ENCODE results near the gene LGR5.
"Not testable (repeated sequence)": the region's sequence is repeated elsewhere in the genome, so short reads cannot be mapped to it uniquely, and the experiment has no call there.

Gene LGR5

GRCh38 chr12:71478270-71478669 is 38.7 kb downstream of the LGR5 start:
- DNase-seq (ENCODE audit: low read depth), result no peak
- TF ChIP-seq, protein P1, sequence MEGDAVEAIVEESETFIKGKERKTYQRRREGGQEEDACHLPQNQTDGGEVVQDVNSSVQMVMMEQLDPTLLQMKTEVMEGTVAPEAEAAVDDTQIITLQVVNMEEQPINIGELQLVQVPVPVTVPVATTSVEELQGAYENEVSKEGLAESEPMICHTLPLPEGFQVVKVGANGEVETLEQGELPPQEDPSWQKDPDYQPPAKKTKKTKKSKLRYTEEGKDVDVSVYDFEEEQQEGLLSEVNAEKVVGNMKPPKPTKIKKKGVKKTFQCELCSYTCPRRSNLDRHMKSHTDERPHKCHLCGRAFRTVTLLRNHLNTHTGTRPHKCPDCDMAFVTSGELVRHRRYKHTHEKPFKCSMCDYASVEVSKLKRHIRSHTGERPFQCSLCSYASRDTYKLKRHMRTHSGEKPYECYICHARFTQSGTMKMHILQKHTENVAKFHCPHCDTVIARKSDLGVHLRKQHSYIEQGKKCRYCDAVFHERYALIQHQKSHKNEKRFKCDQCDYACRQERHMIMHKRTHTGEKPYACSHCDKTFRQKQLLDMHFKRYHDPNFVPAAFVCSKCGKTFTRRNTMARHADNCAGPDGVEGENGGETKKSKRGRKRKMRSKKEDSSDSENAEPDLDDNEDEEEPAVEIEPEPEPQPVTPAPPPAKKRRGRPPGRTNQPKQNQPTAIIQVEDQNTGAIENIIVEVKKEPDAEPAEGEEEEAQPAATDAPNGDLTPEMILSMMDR (IDR thresholded peaks at IDR 0.05; ENCODE audit: insufficient read depth, low read depth, low read length, missing control alignments), result no peak
- H3K4me3 ChIP-seq (ENCODE audit: low read length), result no peak overlapping the region

DNA sequence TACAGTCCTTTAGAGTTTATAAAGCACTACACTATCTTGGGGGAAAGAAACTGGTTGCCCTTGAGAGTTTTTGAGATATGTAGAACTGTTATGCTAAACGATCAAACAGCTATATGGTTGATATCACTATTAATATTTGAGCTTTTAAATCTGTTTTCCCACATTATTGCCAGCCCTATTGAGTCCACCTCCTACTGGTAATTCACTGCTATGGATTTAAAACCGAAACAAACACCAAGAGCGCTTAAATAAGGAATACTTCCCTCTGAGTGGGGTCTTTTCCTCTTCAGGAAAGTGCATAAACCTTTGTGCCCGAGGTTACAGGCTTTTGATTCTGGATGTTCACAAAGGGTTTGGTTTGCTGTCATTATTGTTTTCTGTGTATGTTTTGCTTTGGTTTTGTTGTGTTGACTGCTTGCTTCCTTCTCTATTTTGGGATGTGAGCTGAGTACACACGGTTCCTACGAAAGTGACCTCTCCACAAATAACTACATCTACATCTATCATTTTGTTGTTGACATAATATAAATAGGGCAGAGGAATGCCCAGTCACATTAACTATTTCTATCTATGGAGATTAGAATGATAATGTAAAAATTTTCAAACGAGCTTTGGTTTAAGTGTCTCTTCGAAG is 44.8 kb downstream of the LGR5 start:
- TF ChIP-seq, protein P1 (IDR thresholded peaks at IDR 0.05; ENCODE audit: insufficient read depth, low read depth, low read length, missing control alignments), result no peak
- no peak overlapping the region for H3K4me3 ChIP-seq (ENCODE audit: low read length)
- no peak for DNase-seq (ENCODE audit: low read depth)

DNA sequence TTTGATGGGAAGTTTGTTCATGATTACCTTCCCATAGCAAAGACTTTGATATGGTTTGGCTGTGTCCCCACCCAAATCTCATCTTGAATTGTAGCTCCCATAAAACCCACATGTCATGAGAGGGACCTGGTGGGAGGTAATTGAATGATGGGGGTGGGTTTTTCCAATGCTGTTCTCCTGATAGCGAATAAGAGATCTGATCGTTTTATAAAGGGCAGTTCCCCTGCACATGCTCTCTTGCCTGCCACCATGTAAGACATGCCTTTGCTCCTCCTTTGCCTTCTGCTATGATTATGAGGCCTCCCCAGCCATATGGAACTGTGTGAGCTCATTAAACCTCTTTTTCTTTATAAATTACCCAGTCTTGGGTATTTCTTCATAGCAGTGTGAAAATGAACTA is 51.2 kb downstream of the LGR5 start:
- not testable (repeated sequence) for H3K4me3 ChIP-seq (ENCODE audit: low read length); DNase-seq (ENCODE audit: low read depth)

GRCh38 chr12:71492604-71493003 is 53.0 kb downstream of the LGR5 start:
- no peak for DNase-seq (ENCODE audit: low read depth)
- TF ChIP-seq, protein P1 (IDR thresholded peaks at IDR 0.05; ENCODE audit: insufficient read depth, low read depth, low read length, missing control alignments), result no peak
- no peak overlapping the region for H3K4me3 ChIP-seq (ENCODE audit: low read length)

DNA sequence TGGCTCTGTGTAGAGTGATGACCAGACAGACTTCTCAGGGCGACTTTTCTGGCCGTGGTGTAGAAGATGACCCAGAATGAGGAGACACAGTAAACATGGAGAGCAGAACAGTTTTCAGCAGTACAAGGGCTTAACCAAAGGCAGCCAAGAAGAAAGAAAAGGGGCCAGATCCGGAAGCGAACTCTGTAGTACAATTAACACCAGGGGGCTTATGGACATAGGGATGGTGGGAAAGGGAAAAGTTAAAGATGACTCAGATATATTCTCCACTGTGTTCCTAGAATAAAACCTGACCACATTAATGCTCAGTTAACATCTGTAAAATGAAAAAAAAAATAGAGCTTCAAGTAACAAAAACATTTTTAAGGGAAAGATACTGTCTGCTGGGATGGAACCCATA is 60.2 kb downstream of the LGR5 start:
- TF ChIP-seq, protein P1 (IDR thresholded peaks at IDR 0.05; ENCODE audit: insufficient read depth, low read depth, low read length, missing control alignments), result no peak
- no peak overlapping the region for H3K4me3 ChIP-seq (ENCODE audit: low read length)

DNA sequence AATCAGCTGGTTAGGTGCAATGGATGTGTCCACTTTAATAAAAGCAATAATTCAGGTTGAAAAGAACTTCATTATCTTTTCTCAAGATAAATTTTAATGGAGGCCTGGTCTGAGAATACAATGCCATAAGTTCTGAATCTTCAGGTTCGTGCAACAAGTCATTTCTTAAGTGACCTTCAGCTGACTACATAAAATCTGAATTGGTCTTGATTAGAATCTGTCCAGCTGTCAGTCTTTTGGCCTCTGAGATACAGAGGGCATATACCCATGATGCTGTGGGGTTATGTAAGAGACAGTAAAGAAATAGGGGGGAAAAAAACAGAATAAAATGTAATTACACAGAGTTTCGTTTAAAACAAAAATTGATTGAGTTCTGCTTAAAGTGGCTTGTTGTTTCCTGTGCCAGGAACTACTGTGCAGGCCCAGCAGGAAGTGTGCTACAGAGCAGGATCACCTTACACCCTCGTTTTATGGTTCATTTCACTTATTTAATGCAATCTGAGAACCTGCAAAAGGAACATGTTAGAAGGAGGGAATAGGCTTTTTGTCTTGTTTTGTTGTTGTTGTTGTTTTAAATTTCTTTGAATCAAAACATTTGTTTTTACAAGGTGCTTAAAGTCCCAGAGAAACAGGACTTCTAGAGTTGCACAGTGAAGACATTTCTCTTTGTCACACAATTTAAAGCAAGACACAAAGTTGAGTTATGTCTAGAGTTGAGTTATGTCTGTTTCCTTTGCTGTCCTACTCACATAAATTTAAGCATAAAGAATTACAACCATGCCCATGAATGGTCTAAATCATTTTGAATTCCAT is 64.2 kb downstream of the LGR5 start:
- TF ChIP-seq, protein P1 (IDR thresholded peaks at IDR 0.05; ENCODE audit: insufficient read depth, low read depth, low read length, missing control alignments), result no peak
- H3K4me3 ChIP-seq (ENCODE audit: low read length), result no peak overlapping the region
- no peak for DNase-seq (ENCODE audit: low read depth)

More for the DNA sequence above, 60.2 kb downstream of the LGR5 start:
- no peak for DNase-seq (ENCODE audit: low read depth)

GRCh38 chr12:71504476-71504875 is 64.9 kb downstream of the LGR5 start:
- no peak for DNase-seq (ENCODE audit: low read depth)
- no peak overlapping the region for H3K4me3 ChIP-seq (ENCODE audit: low read length)
- TF ChIP-seq, protein P1 (IDR thresholded peaks at IDR 0.05; ENCODE audit: insufficient read depth, low read depth, low read length, missing control alignments), result no peak
